K562 (cell line): ENCODE data around the gene CTIF. TPM values are rescaled to one million over a fixed set of nuclear protein-coding genes. Genes with fewer than 3 reads are reported as not detected.

Experiments
- ATF7 ChIP-seq: fragments of 450-650 bp; IDR thresholded peaks from 2 replicates; pipeline ENCODE4 v1.7.1; 2014; ENCODE audit warnings: mild to moderate bottlenecking, moderate library complexity
- BACH1 ChIP-seq: fragments of 200-800 bp; sonication (Bioruptor generic); IDR thresholded peaks from 2 replicates; pipeline ENCODE4 v1.6.1; 2016; ENCODE audit warnings: missing genetic modification characterization, missing compliant biosample characterization
- CBFA2T3 ChIP-seq: fragments of 450-650 bp; IDR thresholded peaks from 2 replicates; pipeline ENCODE4 v1.6.1; 2017
- DMBX1 ChIP-seq: fragments of 250-450 bp; sonication (Bioruptor Pico); IDR thresholded peaks from 2 replicates; pipeline ENCODE4 v1.8.0; 2022; ENCODE audit warnings: inconsistent platforms, mild to moderate bottlenecking, moderate library complexity, borderline replicate concordance
- ERF ChIP-seq: fragments of 450-650 bp; formaldehyde crosslinking; IDR thresholded peaks from 2 replicates; pipeline ENCODE4 v1.4.0; 2020; ENCODE audit warnings: mild to moderate bottlenecking, mixed read lengths
- ETV5 ChIP-seq: sonication (generic); formaldehyde crosslinking; IDR thresholded peaks from 2 replicates; pipeline ENCODE4 v1.4.0; 2020; ENCODE audit warnings: low read depth, mild to moderate bottlenecking, missing genetic modification reagents
- HMGN3 ChIP-seq: IDR thresholded peaks from 2 replicates; pipeline ENCODE4 v1.6.1; 2011; ENCODE audit warnings: borderline replicate concordance, low read depth, mild to moderate bottlenecking, mixed read lengths, low read length; ENCODE audit not compliant: insufficient read length; ENCODE audit errors: extremely low read depth
- KDM1A ChIP-seq, 2 experiments: fragments of 450-650 bp; IDR thresholded peaks; 2 replicates each; pipeline ENCODE4 v1.6.1; 2016; ENCODE audit warnings: mild to moderate bottlenecking in 2 of 2
- KDM4B ChIP-seq, 2 experiments: fragments of 450-650 bp in 1 of 2; sonication (generic) in 1 of 2; IDR thresholded peaks; 2 replicates each; pipeline ENCODE4 v1.6.1; 2016 to 2017; ENCODE audit warnings: borderline replicate concordance in 2 of 2, antibody characterized with exemption in 1 of 2, low read depth in 1 of 2, mild to moderate bottlenecking in 1 of 2
- KLF13 ChIP-seq: fragments of 450-650 bp; IDR thresholded peaks from 2 replicates; pipeline ENCODE4 v1.6.1; 2016; ENCODE audit warnings: missing genetic modification characterization, low read depth, mild to moderate bottlenecking, missing compliant biosample characterization, moderate library complexity, borderline replicate concordance
- MBD2 ChIP-seq: sonication (generic); IDR thresholded peaks from 2 replicates; pipeline ENCODE4 v1.6.1; 2016; ENCODE audit warnings: low read depth, borderline replicate concordance
- MITF ChIP-seq: IDR thresholded peaks from 2 replicates; pipeline ENCODE4 v1.6.1; 2014; ENCODE audit warnings: antibody characterized with exemption
- NRF1 ChIP-seq, 2 experiments: fragments of 450-650 bp; IDR thresholded peaks in 1 of 2; conservative IDR thresholded peaks in 1 of 2; 2 replicates each; pipeline ENCODE4 v1.6.1; 2014; ENCODE audit warnings: mild to moderate bottlenecking in 2 of 2
- OTX1 ChIP-seq: fragments of 450-650 bp; formaldehyde crosslinking; IDR thresholded peaks from 2 replicates; pipeline ENCODE4 v1.4.0; 2022; ENCODE audit warnings: mild to moderate bottlenecking
- POLR3G ChIP-seq: IDR thresholded peaks from 2 replicates; pipeline ENCODE4 v1.6.1; 2011; ENCODE audit not compliant: insufficient read length, insufficient replicate concordance; ENCODE audit errors: extremely low read depth
- POU5F1 ChIP-seq: fragments of 150-350 bp; IDR thresholded peaks from 2 replicates; pipeline ENCODE4 v1.6.1; 2014; ENCODE audit warnings: borderline replicate concordance, low read length, low read depth, mild to moderate bottlenecking; ENCODE audit not compliant: partially characterized antibody
- SRSF7 ChIP-seq: fragments of 200-400 bp; formaldehyde crosslinking; optimal IDR thresholded peaks from 2 replicates; pipeline ENCODE3; 2017; ENCODE audit warnings: mild to moderate bottlenecking, low read depth, low read length
- TBL1XR1 ChIP-seq, 2 experiments: IDR thresholded peaks; 2 replicates each; pipeline ENCODE4 v1.6.1; 2012; ENCODE audit warnings: improper control_type of control experiment in 2 of 2, low read length in 2 of 2, mild to moderate bottlenecking in 1 of 2
- ZBTB8A ChIP-seq: fragments of 450-650 bp; IDR thresholded peaks from 2 replicates; pipeline ENCODE4 v1.6.1; 2018; ENCODE audit warnings: mild to moderate bottlenecking, moderate library complexity; ENCODE audit not compliant: partially characterized antibody
- ZNF12 ChIP-seq: sonication (generic); formaldehyde crosslinking; IDR thresholded peaks from 2 replicates; pipeline ENCODE4 v1.4.0; 2020; ENCODE audit warnings: mild to moderate bottlenecking, missing genetic modification reagents
- ZNF764 ChIP-seq: fragments of 250-450 bp; sonication (Bioruptor Pico); IDR thresholded peaks from 2 replicates; pipeline ENCODE4 v1.4.0; 2020; ENCODE audit warnings: low read depth, mild to moderate bottlenecking, moderate library complexity
- polyA plus RNA-seq, 8 experiments: library from polyadenylated mRNA; depleted of rRNA in 4 of 8; stranded (reverse) in 5 of 8; unstranded in 3 of 8; fragments of >200 nt; fragmentation: Nextera tagmentation in 2 of 8; fragmentation: Illumina TruSeq in 1 of 8; extraction: Ambion mirVana in 2 of 8; extraction: Trizol in 1 of 8; gene quantifications; 2 replicates each; pipeline versions ENCODE4 v1.2.1 to v1.2.3, GENCODE V29; 2011 to 2014; ENCODE audit warnings: inconsistent platforms in 1 of 8, missing spikeins in 1 of 8
- total RNA-seq, 7 experiments: library from RNA; depleted of rRNA in 6 of 7; stranded (reverse); fragments of >200 nt in 6 of 7; fragmentation: Illumina TruSeq in 2 of 7; extraction: Trizol in 2 of 7; gene quantifications; 2 replicates each; pipeline versions ENCODE4 v1.2.1 to v1.2.3, GENCODE V29; 2011 to 2021; ENCODE audit warnings: low replicate concordance in 1 of 7
- TF ChIP-seq, protein P1 (sequence below): sonication (generic); formaldehyde crosslinking; IDR thresholded peaks from 2 replicates; pipeline ENCODE4 v1.8.0; 2022; ENCODE audit warnings: mild to moderate bottlenecking, low read depth, missing genetic modification reagents
- TF ChIP-seq, protein P2 (sequence below), 2 experiments: IDR thresholded peaks; 2 replicates each; pipeline ENCODE4 v1.6.1; 2012; ENCODE audit warnings: improper control_type of control experiment in 2 of 2, low read depth in 2 of 2, low read length in 2 of 2, borderline replicate concordance in 1 of 2
- TF ChIP-seq, protein P3 (sequence below): fragments of 250-450 bp; sonication (Bioruptor Pico); IDR thresholded peaks from 2 replicates; pipeline ENCODE4 v1.8.0; 2021; ENCODE audit warnings: mild to moderate bottlenecking, moderate library complexity

The CTIF gene
- total and polyA plus RNA-seq, 9 of the 15 experiments (the other 6 are each of a cell fraction or from before 2014, with no cell fraction given): 0.17 to 11.5 (median 2.2) TPM

DNA sequence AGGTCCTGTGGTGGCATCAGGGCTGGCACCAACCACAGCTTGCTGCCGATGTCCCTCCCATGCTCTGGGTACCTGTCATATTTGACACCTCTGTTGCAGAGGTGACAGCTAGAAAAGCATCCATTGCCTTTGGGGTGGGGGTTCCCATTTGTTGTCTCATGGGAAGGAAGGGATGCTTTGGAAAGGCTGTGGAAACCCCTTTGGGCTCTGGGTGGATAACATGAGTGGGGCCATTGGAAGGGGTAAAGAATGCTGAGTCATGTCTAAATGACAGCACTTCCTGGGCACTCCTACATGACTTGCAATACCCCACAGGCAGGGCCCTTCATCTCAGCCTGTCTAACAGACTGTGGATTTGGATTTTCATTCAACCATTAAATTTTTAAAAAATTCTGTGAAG lies 27.8 kb downstream of the CTIF start (continued):
- TF ChIP-seq, protein P1, sequence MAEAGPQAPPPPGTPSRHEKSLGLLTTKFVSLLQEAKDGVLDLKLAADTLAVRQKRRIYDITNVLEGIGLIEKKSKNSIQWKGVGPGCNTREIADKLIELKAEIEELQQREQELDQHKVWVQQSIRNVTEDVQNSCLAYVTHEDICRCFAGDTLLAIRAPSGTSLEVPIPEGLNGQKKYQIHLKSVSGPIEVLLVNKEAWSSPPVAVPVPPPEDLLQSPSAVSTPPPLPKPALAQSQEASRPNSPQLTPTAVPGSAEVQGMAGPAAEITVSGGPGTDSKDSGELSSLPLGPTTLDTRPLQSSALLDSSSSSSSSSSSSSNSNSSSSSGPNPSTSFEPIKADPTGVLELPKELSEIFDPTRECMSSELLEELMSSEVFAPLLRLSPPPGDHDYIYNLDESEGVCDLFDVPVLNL (CRISPR knock-in tag): no peak
- TF ChIP-seq BACH1 (tag) (peak; percentile 98), KDM4B (IDR thresholded peaks at IDR 0.05; ENCODE audit: borderline replicate concordance in 2 of 2, low read depth in 1 of 2) (no peak), CBFA2T3 (no peak), ZNF764 (no peak), HMGN3 (no peak), MBD2 (no peak), DMBX1 (CRISPR knock-in tag) (peak; percentile 95), ZBTB8A (no peak), ATF7 (no peak), OTX1 (peak; percentile 83; the same call in 1 of the 2 replicates), SRSF7 (no peak), KLF13 (tag) (peak; percentile 67; the same call in 1 of the 2 replicates), ERF (CRISPR knock-in tag) (no peak), NRF1 (conservative IDR thresholded peaks at IDR 0.05 in 1 of 2, IDR thresholded peaks at IDR 0.05 in 1 of 2) (no peak), KDM1A (IDR thresholded peaks at IDR 0.05) (no peak), ETV5 (no peak), MITF (no peak), POLR3G (no peak), POU5F1 (no peak), TBL1XR1 (IDR thresholded peaks at IDR 0.05; ENCODE audit: low read length in 2 of 2) (no peak), ZNF12 (CRISPR knock-in tag) (no peak)
- TF ChIP-seq, protein P2, sequence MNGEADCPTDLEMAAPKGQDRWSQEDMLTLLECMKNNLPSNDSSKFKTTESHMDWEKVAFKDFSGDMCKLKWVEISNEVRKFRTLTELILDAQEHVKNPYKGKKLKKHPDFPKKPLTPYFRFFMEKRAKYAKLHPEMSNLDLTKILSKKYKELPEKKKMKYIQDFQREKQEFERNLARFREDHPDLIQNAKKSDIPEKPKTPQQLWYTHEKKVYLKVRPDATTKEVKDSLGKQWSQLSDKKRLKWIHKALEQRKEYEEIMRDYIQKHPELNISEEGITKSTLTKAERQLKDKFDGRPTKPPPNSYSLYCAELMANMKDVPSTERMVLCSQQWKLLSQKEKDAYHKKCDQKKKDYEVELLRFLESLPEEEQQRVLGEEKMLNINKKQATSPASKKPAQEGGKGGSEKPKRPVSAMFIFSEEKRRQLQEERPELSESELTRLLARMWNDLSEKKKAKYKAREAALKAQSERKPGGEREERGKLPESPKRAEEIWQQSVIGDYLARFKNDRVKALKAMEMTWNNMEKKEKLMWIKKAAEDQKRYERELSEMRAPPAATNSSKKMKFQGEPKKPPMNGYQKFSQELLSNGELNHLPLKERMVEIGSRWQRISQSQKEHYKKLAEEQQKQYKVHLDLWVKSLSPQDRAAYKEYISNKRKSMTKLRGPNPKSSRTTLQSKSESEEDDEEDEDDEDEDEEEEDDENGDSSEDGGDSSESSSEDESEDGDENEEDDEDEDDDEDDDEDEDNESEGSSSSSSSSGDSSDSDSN (IDR thresholded peaks at IDR 0.05; ENCODE audit: borderline replicate concordance in 1 of 2, low read depth in 2 of 2, low read length in 2 of 2): no peak
- TF ChIP-seq, protein P3, sequence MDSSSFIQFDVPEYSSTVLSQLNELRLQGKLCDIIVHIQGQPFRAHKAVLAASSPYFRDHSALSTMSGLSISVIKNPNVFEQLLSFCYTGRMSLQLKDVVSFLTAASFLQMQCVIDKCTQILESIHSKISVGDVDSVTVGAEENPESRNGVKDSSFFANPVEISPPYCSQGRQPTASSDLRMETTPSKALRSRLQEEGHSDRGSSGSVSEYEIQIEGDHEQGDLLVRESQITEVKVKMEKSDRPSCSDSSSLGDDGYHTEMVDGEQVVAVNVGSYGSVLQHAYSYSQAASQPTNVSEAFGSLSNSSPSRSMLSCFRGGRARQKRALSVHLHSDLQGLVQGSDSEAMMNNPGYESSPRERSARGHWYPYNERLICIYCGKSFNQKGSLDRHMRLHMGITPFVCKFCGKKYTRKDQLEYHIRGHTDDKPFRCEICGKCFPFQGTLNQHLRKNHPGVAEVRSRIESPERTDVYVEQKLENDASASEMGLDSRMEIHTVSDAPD: no peak
